T-helper 2 cell treated with Interferon-gamma antibody and Interleukin-4, amounts not matched to agents 100 ng/mL and 5 ng/mL, for 36 hours (primary cell): ENCODE data around the gene IKZF5. TPM values are rescaled to one million over a fixed set of nuclear protein-coding genes. Genes with fewer than 3 reads are reported as not detected.

ENCODE experiments used
- intact Hi-C: fragments of 100-400 bp; cut with micrococcal nuclease; formaldehyde crosslinking; loops from one replicate; pipeline ENCODE4 v1.15.1; 2023
- total RNA-seq: library from RNA; stranded (reverse); gene quantifications from 2 replicates; pipeline ENCODE4 v1.2.3, GENCODE V29; 2022

The IKZF5 gene
- total RNA-seq, 1 donor from 2014 or later = 12.0 TPM

GRCh38 chr10:123017421-123018165, 9.0 kb upstream of the IKZF5 start:
- intact Hi-C loops = no loop called here

GRCh38 chr10:123016228-123016627, 7.6 kb upstream of the IKZF5 start:
- intact Hi-C loops = no loop called here

GRCh38 chr10:123014772-123015171, 6.2 kb upstream of the IKZF5 start:
- intact Hi-C loops = no loop called here

DNA sequence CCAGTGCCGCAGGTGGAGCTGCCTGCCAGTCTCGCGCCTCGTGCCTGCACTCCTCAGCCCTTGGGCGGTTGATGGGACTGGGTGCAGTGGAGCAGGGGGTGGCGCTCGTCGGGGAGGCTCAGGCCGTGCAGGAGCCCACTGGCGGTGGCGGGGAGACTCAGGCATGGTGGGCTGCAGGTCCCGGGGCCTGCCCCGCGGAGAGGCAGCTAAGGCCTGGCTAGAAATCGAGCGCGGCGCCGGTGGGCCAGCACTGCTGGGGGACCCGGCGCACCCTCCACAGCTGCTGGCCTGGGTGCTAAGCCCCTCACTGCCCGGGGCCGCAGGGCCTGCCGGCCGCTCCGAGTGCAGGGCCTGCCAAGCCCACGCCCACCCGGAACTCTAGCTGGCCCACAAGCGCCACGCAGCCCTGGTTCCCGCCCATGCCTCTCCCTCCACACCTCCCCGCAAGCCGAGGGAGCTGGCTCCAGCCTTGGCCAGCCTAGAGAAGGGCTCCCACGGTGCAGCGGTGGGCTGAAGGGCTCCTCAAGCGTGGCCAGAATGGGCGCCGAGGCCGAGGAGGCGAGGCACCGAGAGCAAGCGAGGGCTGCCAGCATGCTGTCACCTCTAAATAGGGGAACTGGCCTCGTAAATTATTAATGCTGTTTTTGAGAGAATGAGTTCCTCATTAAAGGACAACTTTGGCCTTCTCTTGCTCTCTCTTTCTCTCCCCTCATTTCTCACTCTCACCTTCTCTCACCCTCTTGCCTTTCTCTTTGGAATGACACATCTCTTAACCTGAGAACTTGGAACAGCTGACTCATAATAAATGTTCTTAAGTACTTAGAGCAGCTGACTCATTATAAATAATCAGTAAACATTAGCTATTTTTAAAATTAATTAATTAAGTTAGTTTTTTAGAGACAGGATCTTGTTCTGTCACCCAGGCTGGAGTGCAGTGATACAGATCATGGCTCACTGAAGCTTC, 5.1 kb upstream of the IKZF5 start:
- intact Hi-C loops = no loop called here

DNA sequence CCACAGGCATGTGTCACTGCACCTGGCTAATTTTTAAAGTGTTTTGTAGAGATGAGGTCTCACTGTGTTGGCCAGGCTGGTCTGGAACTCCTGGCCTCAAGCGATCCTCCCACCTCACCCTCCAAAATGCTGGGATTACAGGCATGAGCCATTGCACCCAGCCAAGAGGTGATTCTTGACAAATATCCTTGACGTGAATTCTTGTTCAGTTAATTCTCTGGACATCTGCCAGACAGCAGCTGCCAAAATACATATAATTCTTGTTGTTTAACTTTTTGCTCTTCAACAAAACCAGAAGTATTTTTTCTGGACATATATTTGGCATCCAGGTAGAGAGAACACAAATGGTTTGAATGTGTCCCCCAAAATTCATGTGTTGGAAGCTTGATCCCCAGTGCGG, 3.4 kb upstream of the IKZF5 start:
- intact Hi-C loops = no loop called here

- intact Hi-C loops = loop anchor here (2.0 to 5.0 kb wide), 2 partner anchors 1082 to 1410 kb away; partner anchors contain the start of genes ATE1 and OAT
These were observed 668 bp upstream of the IKZF5 start for GRCh38 chr10:123009105-123009820.

GRCh38 chr10:123007558-123008354, 839 bp downstream of the IKZF5 start:
- intact Hi-C loops = loop anchor here (1.0 to 5.0 kb wide), 6 partner anchors 27 to 1411 kb away; partner anchors contain the start of genes ATE1, BUB3, C10orf88 and FAM24B

- intact Hi-C loops = no loop called here
These were observed 4.3 kb downstream of the IKZF5 start for GRCh38 chr10:123004298-123004697.

GRCh38 chr10:123001370-123001769, 7.2 kb downstream of the IKZF5 start:
- intact Hi-C loops = no loop called here

- intact Hi-C loops = no loop called here
These were observed 8.4 kb downstream of the IKZF5 start for GRCh38 chr10:123000155-123000554.

DNA sequence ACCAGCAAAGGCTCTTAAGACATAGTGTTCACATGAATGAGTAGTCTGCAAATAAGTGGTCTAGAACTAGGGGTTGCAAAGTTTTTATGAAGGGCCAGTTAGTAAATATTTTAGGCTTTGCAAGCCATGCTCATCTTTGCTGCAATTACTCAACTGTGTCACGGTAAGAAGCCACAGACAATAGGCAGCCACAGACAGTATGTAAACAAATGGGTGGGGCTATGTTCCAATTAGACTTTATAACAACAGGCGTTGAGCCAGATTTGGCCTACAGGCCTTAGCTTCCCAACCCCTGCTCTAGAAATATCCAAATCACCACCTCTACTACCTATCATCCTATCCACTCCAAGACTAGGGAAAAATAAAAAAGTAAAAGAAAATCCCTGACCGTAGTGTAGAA, 9.2 kb downstream of the IKZF5 start:
- intact Hi-C loops = no loop called here

DNA sequence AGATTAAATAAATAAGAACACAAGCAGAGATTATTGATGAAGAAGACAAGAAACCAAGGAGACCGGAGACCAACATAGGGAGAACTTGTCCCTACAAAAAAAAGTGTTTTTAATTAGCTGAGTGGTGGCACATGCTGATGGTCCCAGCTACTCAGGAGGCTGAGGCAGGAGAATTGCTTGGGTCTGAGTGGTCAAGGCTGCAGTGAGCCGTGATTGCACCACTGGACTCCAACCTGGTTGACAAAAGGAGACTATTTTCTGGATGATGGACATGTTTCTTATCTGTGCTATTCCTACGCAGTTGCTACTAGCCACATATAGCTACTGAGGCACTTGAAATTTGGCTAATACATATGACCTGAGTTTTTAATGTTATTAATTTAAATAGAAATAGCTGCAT, 9.7 kb downstream of the IKZF5 start:
- intact Hi-C loops = no loop called here

DNA sequence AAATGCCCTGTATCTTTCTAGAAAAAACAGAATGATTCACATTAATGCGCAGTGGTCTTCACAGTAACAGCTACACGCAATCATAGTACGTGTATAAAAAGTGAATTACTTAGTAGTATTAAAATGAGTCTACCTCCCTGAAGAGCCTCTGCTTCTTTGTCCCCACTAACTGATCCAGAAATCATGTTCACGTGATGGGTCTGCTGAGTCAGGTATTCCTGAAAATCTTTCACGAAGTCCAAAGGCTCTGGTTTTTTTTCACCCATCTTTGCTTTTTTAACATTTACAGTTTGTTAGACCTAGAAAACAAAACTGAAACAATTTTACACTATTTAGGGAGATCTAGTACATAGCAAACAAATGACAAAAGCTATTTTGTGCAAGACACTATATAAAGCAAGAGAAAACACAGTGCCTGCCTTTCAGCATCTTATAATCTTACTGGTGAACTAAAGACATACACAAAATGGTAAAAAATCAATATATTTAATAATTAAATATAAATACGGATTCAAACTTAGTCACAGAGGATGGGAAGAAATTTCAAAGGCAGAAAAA, 10.2 kb downstream of the IKZF5 start:
- intact Hi-C loops = no loop called here

DNA sequence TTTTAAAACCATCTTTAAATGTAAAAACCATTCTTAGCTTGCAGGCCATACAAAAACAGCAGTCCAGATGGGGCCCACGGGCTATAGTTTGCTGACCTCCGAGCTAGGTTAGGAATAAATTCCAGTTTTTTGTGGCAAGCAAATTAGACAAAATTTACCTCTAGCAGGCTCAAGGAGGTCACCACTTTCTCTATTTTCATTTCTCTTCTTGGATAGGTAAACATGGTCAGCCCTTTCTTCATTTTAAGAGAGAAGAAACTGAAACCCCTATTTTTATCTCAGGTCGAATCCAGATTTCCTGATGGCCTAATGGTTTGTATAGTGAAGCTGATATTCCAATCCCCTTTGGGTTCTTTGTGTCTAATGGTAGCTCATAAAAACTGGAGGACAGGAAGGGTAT, 10.7 kb downstream of the IKZF5 start:
- intact Hi-C loops = no loop called here

GRCh38 chr10:122995936-122996335, 12.7 kb downstream of the IKZF5 start:
- intact Hi-C loops = no loop called here

- intact Hi-C loops = no loop called here
These were observed 14.7 kb downstream of the IKZF5 start for GRCh38 chr10:122993797-122994336.

DNA sequence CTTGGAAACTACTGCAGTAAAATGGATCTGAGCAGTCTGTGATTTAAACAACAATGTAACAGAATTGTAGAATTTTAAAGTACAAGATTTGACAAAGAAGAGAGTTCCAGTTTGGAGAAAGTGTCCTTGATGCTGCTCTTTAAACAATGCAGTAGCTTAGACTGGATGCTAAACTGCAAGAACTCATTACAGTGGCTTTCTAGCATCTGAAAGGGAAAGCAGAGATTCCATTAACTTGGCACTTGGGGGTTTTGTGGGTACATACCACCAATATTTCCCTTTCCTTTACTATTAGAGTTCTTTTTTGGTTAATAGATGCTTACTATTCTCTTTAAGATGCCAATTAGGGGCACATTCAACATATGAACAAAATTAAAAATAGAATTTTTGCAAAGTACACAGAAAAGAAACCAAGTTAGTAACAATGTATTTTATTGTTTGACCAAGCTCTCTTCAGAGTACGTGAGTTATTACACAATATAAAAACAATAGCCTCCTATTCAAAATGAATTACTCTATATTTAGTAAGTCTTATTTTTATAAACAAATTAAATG, 16.5 kb downstream of the IKZF5 start:
- intact Hi-C loops = no loop called here

DNA sequence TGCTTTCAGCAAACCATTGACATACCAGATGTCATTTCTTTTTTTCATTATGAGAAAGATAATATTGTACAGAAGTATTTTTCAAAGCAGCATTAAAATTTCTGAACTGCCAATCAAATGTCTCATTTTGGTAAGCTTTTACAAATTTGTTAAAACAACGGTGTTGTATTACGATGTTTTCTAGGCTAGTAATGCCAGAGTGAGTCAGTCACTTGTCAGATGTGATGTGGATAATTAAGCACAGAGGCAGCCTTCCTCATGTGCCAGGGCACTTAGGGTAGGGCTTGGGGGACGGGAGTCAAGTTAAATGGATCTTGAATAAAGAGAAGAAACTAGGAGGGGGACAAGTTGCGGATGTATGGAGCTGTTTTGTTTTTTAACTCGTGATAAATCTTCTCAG, 18.3 kb downstream of the IKZF5 start:
- intact Hi-C loops = no loop called here

- intact Hi-C loops = no loop called here
These were observed 20.1 kb downstream of the IKZF5 start for GRCh38 chr10:122988501-122988900.

GRCh38 chr10:122986335-122986734, 22.3 kb downstream of the IKZF5 start:
- intact Hi-C loops = no loop called here
